ENCODE measurements around the gene GALNT12. TPM values are rescaled to one million over a fixed set of nuclear protein-coding genes. Genes with fewer than 3 reads are reported as not detected.

GALNT12 gene
- total and polyA plus RNA-seq, 2 donors = 12.6 to 13.0 TPM

Other genes with a start within 250 kb of the GALNT12 start
- gene GABBR2, start 98.7 kb upstream of the GALNT12 start, total RNA-seq = 0.53 TPM
- 0.04 TPM for gene GABBR2, start 98.7 kb upstream of the GALNT12 start, polyA plus RNA-seq
- 8.8 TPM for gene ANKS6, start 11.1 kb upstream of the GALNT12 start, total RNA-seq
- 18.3 TPM for gene ANKS6, start 11.1 kb upstream of the GALNT12 start, polyA plus RNA-seq
- 136 TPM for gene COL15A1, start 136.2 kb downstream of the GALNT12 start, total RNA-seq
- 42.0 TPM for gene COL15A1, start 136.2 kb downstream of the GALNT12 start, polyA plus RNA-seq

Data from urinary bladder (tissue), 2 donors.